Measurements from ENCODE around the gene MCM5.

MCM5 gene

GRCh38 chr22:35367331-35367886 is 32.5 kb upstream of the MCM5 start:
- H3K4me3 ChIP-seq (ENCODE audit: low read depth, low read length), result peak overlapping the region; percentile 25
- peak; percentile 79 for DNase-seq
- H3K27me3 ChIP-seq (ENCODE audit: insufficient read depth, low read depth, severe bottlenecking), result no peaks in the 10 kb centered on the region
- peak overlapping the region; percentile 78 for H3K27ac ChIP-seq
- no peaks in the 10 kb centered on the region for H3K9me3 ChIP-seq (ENCODE audit: severe bottlenecking)
- no peaks in the 10 kb centered on the region for H3K36me3 ChIP-seq
- TF ChIP-seq, protein P1, sequence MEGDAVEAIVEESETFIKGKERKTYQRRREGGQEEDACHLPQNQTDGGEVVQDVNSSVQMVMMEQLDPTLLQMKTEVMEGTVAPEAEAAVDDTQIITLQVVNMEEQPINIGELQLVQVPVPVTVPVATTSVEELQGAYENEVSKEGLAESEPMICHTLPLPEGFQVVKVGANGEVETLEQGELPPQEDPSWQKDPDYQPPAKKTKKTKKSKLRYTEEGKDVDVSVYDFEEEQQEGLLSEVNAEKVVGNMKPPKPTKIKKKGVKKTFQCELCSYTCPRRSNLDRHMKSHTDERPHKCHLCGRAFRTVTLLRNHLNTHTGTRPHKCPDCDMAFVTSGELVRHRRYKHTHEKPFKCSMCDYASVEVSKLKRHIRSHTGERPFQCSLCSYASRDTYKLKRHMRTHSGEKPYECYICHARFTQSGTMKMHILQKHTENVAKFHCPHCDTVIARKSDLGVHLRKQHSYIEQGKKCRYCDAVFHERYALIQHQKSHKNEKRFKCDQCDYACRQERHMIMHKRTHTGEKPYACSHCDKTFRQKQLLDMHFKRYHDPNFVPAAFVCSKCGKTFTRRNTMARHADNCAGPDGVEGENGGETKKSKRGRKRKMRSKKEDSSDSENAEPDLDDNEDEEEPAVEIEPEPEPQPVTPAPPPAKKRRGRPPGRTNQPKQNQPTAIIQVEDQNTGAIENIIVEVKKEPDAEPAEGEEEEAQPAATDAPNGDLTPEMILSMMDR (IDR thresholded peaks at IDR 0.05; ENCODE audit: low read depth, low read length), result peak; percentile 23; the same call in 1 of the 2 replicates

DNA sequence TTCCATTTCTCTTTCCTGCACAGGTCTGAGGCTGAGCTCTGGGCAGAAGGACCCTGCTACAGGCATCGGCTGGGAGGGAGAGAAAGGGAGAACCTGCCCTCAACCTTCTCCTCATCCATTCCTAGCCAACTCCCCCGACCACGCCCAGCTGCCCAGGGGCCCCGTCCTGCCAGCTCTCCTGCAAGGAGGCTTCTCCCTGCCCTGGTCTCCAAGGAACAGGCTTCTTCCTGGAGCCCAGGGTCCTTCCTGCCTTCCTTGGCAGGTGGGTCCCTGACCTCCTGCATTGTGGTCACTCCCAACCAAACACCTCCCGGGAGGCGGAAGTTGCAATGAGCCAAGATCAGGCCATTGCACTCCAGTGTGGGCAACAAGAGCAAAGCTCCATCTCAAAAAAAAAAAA is 31.6 kb upstream of the MCM5 start:
- no peak for DNase-seq
- Histone ChIP-seq H3K27ac (peak overlapping the region; percentile 42; the same call in 1 of the 2 replicates), H3K9me3 (ENCODE audit: severe bottlenecking) (no peaks in the 10 kb centered on the region)

DNA sequence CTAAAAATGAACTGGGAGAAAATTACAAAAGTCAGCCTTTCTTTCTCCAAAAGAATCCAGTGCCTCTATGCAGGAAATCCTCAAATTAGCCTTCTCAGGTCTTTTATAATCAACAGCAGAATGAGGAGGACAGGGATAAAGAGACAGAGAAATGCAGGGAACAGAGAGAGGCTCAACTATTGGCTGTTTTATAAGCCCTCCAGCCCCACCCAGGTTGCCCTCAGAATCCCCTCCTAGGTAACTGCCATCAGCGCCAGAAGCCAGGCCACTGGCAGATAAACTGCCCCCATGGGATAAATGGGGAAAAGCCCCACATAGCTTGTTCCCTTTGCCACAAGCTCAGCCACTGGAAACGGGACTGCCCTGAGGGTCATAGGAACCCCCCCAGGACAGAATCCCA is 29.9 kb upstream of the MCM5 start:
- H3K9me3 ChIP-seq (ENCODE audit: severe bottlenecking), result no peaks in the 10 kb centered on the region
- TF ChIP-seq, protein P1 (IDR thresholded peaks at IDR 0.05; ENCODE audit: low read depth, low read length), result no peak
- H3K4me3 ChIP-seq (ENCODE audit: low read depth, low read length), result no peak overlapping the region
- peak; percentile 77 for DNase-seq
- H3K36me3 ChIP-seq, result no peaks in the 10 kb centered on the region
- peak overlapping the region; percentile 61 for H3K27ac ChIP-seq
- no peaks in the 10 kb centered on the region for H3K27me3 ChIP-seq (ENCODE audit: insufficient read depth, low read depth, severe bottlenecking)

More for the DNA sequence above, 31.6 kb upstream of the MCM5 start:
- Histone ChIP-seq H3K27me3 (ENCODE audit: insufficient read depth, low read depth, severe bottlenecking) (no peaks in the 10 kb centered on the region), H3K36me3 (no peaks in the 10 kb centered on the region), H3K4me3 (ENCODE audit: low read depth, low read length) (no peak overlapping the region)
- TF ChIP-seq, protein P1 (IDR thresholded peaks at IDR 0.05; ENCODE audit: low read depth, low read length), result no peak

DNA sequence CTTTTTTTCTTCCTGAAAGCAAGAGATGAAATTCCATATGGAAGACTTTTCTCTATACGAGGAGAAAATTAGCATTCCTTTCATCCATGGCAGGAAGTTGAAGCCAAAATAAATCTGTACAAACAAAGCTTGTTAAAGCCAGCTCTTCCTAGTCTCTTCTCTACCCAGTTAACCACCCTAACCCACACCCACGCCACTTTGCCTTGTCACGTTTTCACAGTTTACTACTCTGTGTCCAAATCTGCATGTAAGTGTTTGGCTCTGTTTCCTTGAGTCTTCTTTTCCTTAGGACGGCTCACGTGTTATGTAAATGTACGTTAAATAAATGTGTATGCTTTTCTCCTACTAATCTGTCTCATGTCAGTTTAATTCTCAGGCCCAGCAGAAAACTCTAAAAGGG is 26.2 kb upstream of the MCM5 start:
- no peak overlapping the region for H3K27ac ChIP-seq
- no peaks in the 10 kb centered on the region for H3K27me3 ChIP-seq (ENCODE audit: insufficient read depth, low read depth, severe bottlenecking)

DNA sequence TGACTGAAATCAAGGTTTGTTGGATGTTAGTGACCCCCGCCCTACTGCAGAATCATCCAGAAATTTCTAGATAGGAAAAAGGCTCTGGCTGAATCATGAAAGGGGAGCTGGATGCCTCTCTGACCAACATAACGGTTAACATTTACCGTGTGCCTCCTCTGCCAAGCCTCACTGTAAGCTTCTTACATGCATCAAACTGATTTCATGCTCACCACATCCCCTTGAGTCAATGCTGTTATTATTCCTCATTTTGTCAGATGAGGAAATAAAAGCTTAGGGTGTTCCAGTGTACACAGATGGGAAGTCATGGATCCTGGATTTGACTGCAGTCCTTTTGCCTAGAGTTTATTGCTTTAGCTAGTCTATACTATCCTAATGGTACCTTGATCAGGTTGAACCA is 24.9 kb upstream of the MCM5 start:
- TF ChIP-seq, protein P1 (IDR thresholded peaks at IDR 0.05; ENCODE audit: low read depth, low read length), result no peak
- H3K4me3 ChIP-seq (ENCODE audit: low read depth, low read length), result no peak overlapping the region
- no peaks in the 10 kb centered on the region for H3K36me3 ChIP-seq
- H3K27me3 ChIP-seq (ENCODE audit: insufficient read depth, low read depth, severe bottlenecking), result no peaks in the 10 kb centered on the region
- no peak for DNase-seq
- H3K9me3 ChIP-seq (ENCODE audit: severe bottlenecking), result no peaks in the 10 kb centered on the region
- H3K27ac ChIP-seq, result no peak overlapping the region

More for the DNA sequence above, 26.2 kb upstream of the MCM5 start:
- TF ChIP-seq, protein P1 (IDR thresholded peaks at IDR 0.05; ENCODE audit: low read depth, low read length), result no peak
- no peak overlapping the region for H3K4me3 ChIP-seq (ENCODE audit: low read depth, low read length)
- H3K36me3 ChIP-seq, result no peaks in the 10 kb centered on the region
- DNase-seq, result no peak
- H3K9me3 ChIP-seq (ENCODE audit: severe bottlenecking), result no peaks in the 10 kb centered on the region

- no peak for DNase-seq
- Histone ChIP-seq H3K27ac (no peak overlapping the region), H3K36me3 (no peaks in the 10 kb centered on the region), H3K27me3 (ENCODE audit: insufficient read depth, low read depth, severe bottlenecking) (no peaks in the 10 kb centered on the region), H3K9me3 (ENCODE audit: severe bottlenecking) (no peaks in the 10 kb centered on the region), H3K4me3 (ENCODE audit: low read depth, low read length) (no peak overlapping the region)
- TF ChIP-seq, protein P1 (IDR thresholded peaks at IDR 0.05; ENCODE audit: low read depth, low read length), result no peak
Observed at GRCh38 chr22:35375526-35375925, 24.4 kb upstream of the MCM5 start.

Measured in WERI-Rb-1 (cell line).